B cell (primary cell): ENCODE data around the gene ICAM3. TPM values are rescaled to one million over a fixed set of nuclear protein-coding genes. Genes with fewer than 3 reads are reported as not detected.

ENCODE experiments used
- ATAC-seq: fragments of 200-7000 bp; cut with Tn5 transposase; one replicate; pipeline ENCODE4 v1.10.0; 2021; ENCODE audit warnings: low read depth, mild to moderate bottlenecking, moderate number of reproducible peaks, moderate library complexity
- CTCF ChIA-PET: fragments of 350-600 bp; sonication (Branson Sonifier 250); formaldehyde crosslinking; loops from one replicate; lab custom pipeline; 2021; ENCODE audit warnings: antibody characterized with exemption, inconsistent platforms; lab: Charles Lee
- POLR2A ChIA-PET: fragments of 350-600 bp; sonication (Branson Sonifier 250); formaldehyde crosslinking; loops from one replicate; lab custom pipeline; 2021; ENCODE audit warnings: antibody characterized with exemption; lab: Charles Lee
- DNase-seq: peaks from one replicate; pipeline ENCODE4 v3.0.0; 2013
- H2AFZ ChIP-seq: 2 replicates; pipeline ENCODE4 v1.6.1; 2012; ENCODE audit warnings: mild to moderate bottlenecking, low read depth, low read length; ENCODE audit not compliant: insufficient read depth, poor library complexity, severe bottlenecking
- H3K27ac ChIP-seq, 2 donors: 1 replicate in 1 of 2; 2 replicates in 1 of 2; pipeline ENCODE4 v1.5.1; 2012 to 2013; ENCODE audit warnings: low read length in 2 of 2, mild to moderate bottlenecking in 2 of 2, moderate library complexity in 1 of 2
- H3K27me3 ChIP-seq, 4 experiments: fragments of 200-600 bp in 1 of 4; sonication (generic) in 1 of 4; replicated peaks in 1 of 4; 1 replicate in 2 of 4; 2 replicates in 2 of 4; pipeline versions ENCODE4 v1.6.1 to v1.7.0; 2013 to 2016; ENCODE audit warnings: low read length in 3 of 4, mild to moderate bottlenecking in 2 of 4, mixed read lengths in 1 of 4, moderate library complexity in 1 of 4; ENCODE audit not compliant: insufficient read depth in 4 of 4, control insufficient read depth in 3 of 4; ENCODE audit errors: control extremely low read depth in 1 of 4
- H3K36me3 ChIP-seq, 2 experiments: replicated peaks in 1 of 2; 1 replicate in 1 of 2; 2 replicates in 1 of 2; pipeline versions ENCODE4 v1.6.1 to v1.7.1; 2013; ENCODE audit warnings: low read length in 1 of 2; ENCODE audit not compliant: insufficient read depth in 2 of 2, control insufficient read depth in 1 of 2; ENCODE audit errors: control extremely low read depth in 1 of 2, extremely low read depth in 1 of 2
- H3K4me1 ChIP-seq, 2 donors: fragments of 200-600 bp in 1 of 2; sonication (generic) in 1 of 2; 1 replicate in 1 of 2; 2 replicates in 1 of 2; pipeline versions ENCODE4 v1.5.1 to v1.6.1; 2013 to 2017; ENCODE audit warnings: low read length in 2 of 2; ENCODE audit not compliant: control insufficient read depth in 2 of 2, insufficient read depth in 2 of 2
- H3K4me2 ChIP-seq: replicated peaks from 2 replicates; pipeline ENCODE3; 2012; ENCODE audit warnings: mild to moderate bottlenecking, low read depth, low read length; ENCODE audit not compliant: poor library complexity, severe bottlenecking
- H3K4me3 ChIP-seq, 5 experiments: fragments of 200-600 bp in 1 of 5; sonication (generic) in 1 of 5; 1 replicate in 3 of 5; 2 replicates in 2 of 5; pipeline versions ENCODE4 v1.5.1 to v1.7.0; 2011 to 2016; ENCODE audit warnings: low read length in 4 of 5, mild to moderate bottlenecking in 4 of 5, low read depth in 2 of 5, control low read depth in 1 of 5, moderate library complexity in 1 of 5; ENCODE audit not compliant: insufficient read depth in 1 of 5; ENCODE audit errors: control extremely low read depth in 1 of 5, extremely low read depth in 1 of 5
- H3K79me2 ChIP-seq: fragments of 200-600 bp; sonication (generic); one replicate; pipeline ENCODE4 v1.6.0; 2016; ENCODE audit warnings: low read length; ENCODE audit not compliant: control insufficient read depth, insufficient read depth
- H3K9ac ChIP-seq: fragments of 200-600 bp; sonication (generic); 2 replicates; pipeline ENCODE4 v1.6.1; 2017; ENCODE audit warnings: mild to moderate bottlenecking, low read length, moderate library complexity
- H3K9me3 ChIP-seq, 3 donors: one replicate each; pipeline versions ENCODE4 v1.6.1 to v1.7.1; 2013; ENCODE audit warnings: low read length in 2 of 3; ENCODE audit not compliant: control insufficient read depth in 2 of 3, insufficient read depth in 1 of 3; ENCODE audit errors: control extremely low read depth in 1 of 3
- H4K20me1 ChIP-seq: 2 replicates; pipeline ENCODE4 v1.6.0; 2012; ENCODE audit warnings: mild to moderate bottlenecking, low read length; ENCODE audit not compliant: insufficient read depth, control insufficient read depth, poor library complexity, severe bottlenecking
- H3K27ac Mint-ChIP-seq: one replicate; pipeline ENCODE4 v1.8.0; 2021; ENCODE audit warnings: mixed read lengths
- H3K27me3 Mint-ChIP-seq: one replicate; pipeline ENCODE4 v1.8.0; 2021; ENCODE audit warnings: mixed read lengths
- H3K4me1 Mint-ChIP-seq: one replicate; pipeline ENCODE4 v1.8.0; 2021; ENCODE audit warnings: mixed read lengths
- H3K4me3 Mint-ChIP-seq: one replicate; pipeline ENCODE4 v1.8.0; 2021; ENCODE audit warnings: mixed read lengths
- H3K9me3 Mint-ChIP-seq: one replicate; pipeline ENCODE4 v1.8.0; 2022; ENCODE audit warnings: mixed read lengths; ENCODE audit not compliant: insufficient read depth
- EZH2 ChIP-seq: IDR thresholded peaks from 2 replicates; pipeline ENCODE4 v1.6.1; 2012; ENCODE audit warnings: borderline replicate concordance, low read depth, mild to moderate bottlenecking, moderate library complexity, low read length; ENCODE audit not compliant: insufficient read depth, poor library complexity, severe bottlenecking
- WGBS: methylation state at CpG from one replicate; pipeline ENCODE4 v1.1.5; 2013; ENCODE audit warnings: missing lambda C conversion rate; ENCODE audit not compliant: insufficient coverage; 5-methylcytosine and 5-hydroxymethylcytosine counted together
- intact Hi-C: fragments of 100-400 bp; cut with micrococcal nuclease; formaldehyde crosslinking; loops from one replicate; pipeline ENCODE4 v1.10.0; 2022
- polyA plus RNA-seq: library from polyadenylated mRNA; depleted of rRNA; stranded (reverse); fragments of >200 nt; gene quantifications from 2 replicates; pipeline ENCODE4 v1.2.3, GENCODE V29; 2012
- total RNA-seq, 2 donors: library from RNA; stranded (reverse); fragments of 120-200 nt in 1 of 2; gene quantifications; 1 replicate in 1 of 2; 2 replicates in 1 of 2; pipeline versions ENCODE4 v1.2.3 to v1.2.4, GENCODE V29; 2013 to 2022
- TF ChIP-seq, protein P1 (sequence below): fragments of 200-600 bp; IDR thresholded peaks from one replicate; pipeline ENCODE4 v1.8.0; 2022; ENCODE audit warnings: antibody characterized with exemption, mild to moderate bottlenecking

The ICAM3 gene
- total and polyA plus RNA-seq, 2 donors (not counting 1 experiment from before 2014, with no cell fraction given), result 119 to 223 TPM

DNA sequence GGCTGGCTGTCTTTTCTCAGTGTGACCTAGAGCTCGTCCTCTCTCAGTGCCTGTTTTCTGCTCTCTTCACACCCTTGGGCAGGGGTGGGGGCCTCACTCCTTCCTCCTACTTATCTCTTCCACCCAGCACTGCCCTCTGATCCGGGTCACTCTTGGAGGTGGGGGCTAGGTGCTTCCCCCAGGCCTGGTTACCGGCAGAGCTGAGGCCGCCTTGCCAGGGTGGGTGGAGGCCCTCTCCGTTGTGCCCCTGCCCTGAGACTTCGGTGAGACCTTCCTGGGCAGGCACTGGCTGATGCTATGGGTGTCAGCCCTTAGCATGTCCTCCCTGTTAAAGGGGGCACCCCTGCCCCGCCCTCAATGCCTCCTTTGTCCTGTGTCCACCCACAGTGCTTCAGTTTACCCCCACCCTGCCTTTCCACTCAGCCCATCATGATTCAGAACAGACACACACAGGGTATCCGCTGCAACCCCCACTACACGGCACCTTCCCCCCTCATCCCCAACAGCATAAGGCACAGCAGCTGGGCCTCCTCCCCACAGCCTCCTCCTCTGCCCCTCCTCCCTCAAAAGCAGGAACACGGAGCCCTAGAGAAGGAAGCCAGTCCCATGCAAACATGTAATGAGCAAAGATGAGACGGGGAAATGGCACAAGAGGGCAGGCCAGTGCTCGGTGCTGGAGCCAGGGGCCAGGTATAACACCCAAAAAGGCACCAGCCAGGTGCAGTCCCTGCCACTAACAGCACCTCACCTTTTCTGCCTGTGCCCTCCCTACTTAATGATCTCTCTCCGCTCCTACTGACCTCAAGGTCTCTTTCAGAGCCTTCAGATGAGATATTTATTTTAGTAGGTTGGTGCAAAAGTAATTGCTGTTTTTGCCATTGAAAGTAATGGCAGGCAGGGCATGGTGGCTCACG, 39.6 kb downstream of the ICAM3 start:
- H3K27ac ChIP-seq, result no peak overlapping the region
- 25% methylated on average over 11 of the region's 14 CpGs for WGBS
- H3K4me3 Mint-ChIP-seq, result no peak overlapping the region

More for the DNA sequence above, 39.6 kb downstream of the ICAM3 start:
- peak overlapping the region; percentile 21 for H2AFZ ChIP-seq
- TF ChIP-seq, protein P1, sequence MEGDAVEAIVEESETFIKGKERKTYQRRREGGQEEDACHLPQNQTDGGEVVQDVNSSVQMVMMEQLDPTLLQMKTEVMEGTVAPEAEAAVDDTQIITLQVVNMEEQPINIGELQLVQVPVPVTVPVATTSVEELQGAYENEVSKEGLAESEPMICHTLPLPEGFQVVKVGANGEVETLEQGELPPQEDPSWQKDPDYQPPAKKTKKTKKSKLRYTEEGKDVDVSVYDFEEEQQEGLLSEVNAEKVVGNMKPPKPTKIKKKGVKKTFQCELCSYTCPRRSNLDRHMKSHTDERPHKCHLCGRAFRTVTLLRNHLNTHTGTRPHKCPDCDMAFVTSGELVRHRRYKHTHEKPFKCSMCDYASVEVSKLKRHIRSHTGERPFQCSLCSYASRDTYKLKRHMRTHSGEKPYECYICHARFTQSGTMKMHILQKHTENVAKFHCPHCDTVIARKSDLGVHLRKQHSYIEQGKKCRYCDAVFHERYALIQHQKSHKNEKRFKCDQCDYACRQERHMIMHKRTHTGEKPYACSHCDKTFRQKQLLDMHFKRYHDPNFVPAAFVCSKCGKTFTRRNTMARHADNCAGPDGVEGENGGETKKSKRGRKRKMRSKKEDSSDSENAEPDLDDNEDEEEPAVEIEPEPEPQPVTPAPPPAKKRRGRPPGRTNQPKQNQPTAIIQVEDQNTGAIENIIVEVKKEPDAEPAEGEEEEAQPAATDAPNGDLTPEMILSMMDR, result no peak
- TF ChIP-seq EZH2, result no peak
- peaks cover 0 to 16% (median 6%) of the 10 kb centered on the region in 4 experiments for H3K27me3 ChIP-seq
- H3K9ac ChIP-seq, result no peak overlapping the region
- H3K79me2 ChIP-seq, result no peaks in the 10 kb centered on the region
- ChIA-PET CTCF (interaction anchor here (0.9 kb wide), 1 partner anchor 30 kb away, joined by 4 read pairs; no protein-coding TSS in a partner anchor), POLR2A (no interaction called here)
- no peak overlapping the region for H3K4me2 ChIP-seq
- no peaks in the 10 kb centered on the region for H4K20me1 ChIP-seq
- Mint-ChIP-seq H3K27me3 (peaks cover 5% of the 10 kb centered on the region), H3K4me1 (peaks cover 12% of the 10 kb centered on the region), H3K27ac (no peak overlapping the region), H3K9me3 (no peaks in the 10 kb centered on the region)
- DNase-seq (peak; percentile 10), ATAC-seq (no peak)
- H3K9me3 ChIP-seq, result peaks cover 0 to 12% (median 0%) of the 10 kb centered on the region in 3 donors
- peaks cover 13 to 14% of the 10 kb centered on the region in 2 donors for H3K4me1 ChIP-seq
- H3K4me3 ChIP-seq, result no peak overlapping the region
- intact Hi-C loops, result no loop called here
- H3K36me3 ChIP-seq, result no peaks in the 10 kb centered on the region
